CD4-positive, alpha-beta T cell (primary cell): ENCODE measurements around the gene NT5DC3. TPM values are rescaled to one million over a fixed set of nuclear protein-coding genes. Genes with fewer than 3 reads are reported as not detected.

ENCODE experiments used
- ATAC-seq: fragments of 200-7000 bp; cut with Tn5 transposase; one replicate; pipeline ENCODE4 v1.10.0; 2022; ENCODE audit warnings: mild to moderate bottlenecking; ENCODE audit not compliant: poor library complexity
- CTCF ChIA-PET: fragments of 350-600 bp; sonication (Branson Sonifier 250); formaldehyde crosslinking; loops from one replicate; lab custom pipeline; 2021; ENCODE audit warnings: antibody characterized with exemption, inconsistent platforms; lab: Charles Lee
- POLR2A ChIA-PET: fragments of 350-600 bp; sonication (Branson Sonifier 250); formaldehyde crosslinking; loops from one replicate; lab custom pipeline; 2021; ENCODE audit warnings: antibody characterized with exemption, inconsistent platforms; lab: Charles Lee
- DNase-seq, 14 experiments: peaks; one replicate each; pipeline ENCODE4 v3.0.0-alpha.2; 2013 to 2020; ENCODE audit warnings: mixed read lengths in 2 of 14
- H3K27ac ChIP-seq, 2 donors: one replicate each; pipeline versions ENCODE4 v1.5.1 to v1.7.0; 2013; ENCODE audit warnings: low read length in 2 of 2, low read depth in 1 of 2, mild to moderate bottlenecking in 1 of 2
- H3K27me3 ChIP-seq, 2 experiments: 1 replicate in 1 of 2; 2 replicates in 1 of 2; pipeline versions ENCODE4 v1.6.1 to v1.7.0; 2013; ENCODE audit warnings: low read length in 2 of 2, control low read depth in 1 of 2, mild to moderate bottlenecking in 1 of 2, moderate library complexity in 1 of 2; ENCODE audit not compliant: insufficient read depth in 2 of 2, control insufficient read depth in 1 of 2
- H3K36me3 ChIP-seq: one replicate; pipeline ENCODE4 v1.6.1; 2013; ENCODE audit warnings: low read length, control low read depth; ENCODE audit not compliant: insufficient read depth
- H3K4me1 ChIP-seq: one replicate; pipeline ENCODE4 v1.6.1; 2013; ENCODE audit warnings: low read length, control low read depth; ENCODE audit not compliant: insufficient read depth
- H3K4me3 ChIP-seq: one replicate; pipeline ENCODE4 v1.5.1; 2013; ENCODE audit warnings: mild to moderate bottlenecking, low read length, moderate library complexity
- H3K9me3 ChIP-seq, 2 experiments: 1 replicate in 1 of 2; 2 replicates in 1 of 2; pipeline versions ENCODE4 v1.6.1 to v1.7.0; 2013; ENCODE audit warnings: low read length in 2 of 2, mild to moderate bottlenecking in 2 of 2, control low read depth in 1 of 2, moderate library complexity in 1 of 2; ENCODE audit not compliant: control insufficient read depth in 1 of 2, insufficient read depth in 1 of 2
- H3K27ac Mint-ChIP-seq: one replicate; pipeline ENCODE4 v1.8.0; 2020; ENCODE audit warnings: mixed read lengths
- H3K27me3 Mint-ChIP-seq: one replicate; pipeline ENCODE4 v1.8.0; 2021; ENCODE audit warnings: mixed read lengths
- H3K36me3 Mint-ChIP-seq: one replicate; pipeline ENCODE4 v1.8.0; 2021; ENCODE audit warnings: low read depth, mixed read lengths
- H3K4me1 Mint-ChIP-seq: one replicate; pipeline ENCODE4 v1.8.0; 2021; ENCODE audit warnings: low read depth, mixed read lengths
- H3K4me3 Mint-ChIP-seq: one replicate; pipeline ENCODE4 v1.8.0; 2020; ENCODE audit warnings: mild to moderate bottlenecking, mixed read lengths
- H3K9me3 Mint-ChIP-seq: one replicate; pipeline ENCODE4 v1.8.0; 2020; ENCODE audit warnings: mixed read lengths
- intact Hi-C, 2 experiments: fragments of 100-400 bp; cut with DNase I in 1 of 2; cut with micrococcal nuclease in 1 of 2; formaldehyde crosslinking; loops; one replicate each; pipeline versions ENCODE4 v1.15.1 to v1.9.0; 2023 to 2025; cut with DNase I, micrococcal nuclease
- total RNA-seq, 174 experiments: library from RNA in 2 of 174; stranded (reverse) in 2 of 174; gene quantifications; one replicate each; pipeline ENCODE4 v1.2.3 and lab custom pipeline; 2021 to 2026
- TF ChIP-seq, protein P1 (sequence below): fragments of 200-600 bp; IDR thresholded peaks from one replicate; pipeline ENCODE4 v1.8.0; 2022; ENCODE audit warnings: antibody characterized with exemption, mild to moderate bottlenecking

The NT5DC3 gene
- total RNA-seq, 2 experiments from 2014 or later, result 3.5 to 4.0 TPM

DNA sequence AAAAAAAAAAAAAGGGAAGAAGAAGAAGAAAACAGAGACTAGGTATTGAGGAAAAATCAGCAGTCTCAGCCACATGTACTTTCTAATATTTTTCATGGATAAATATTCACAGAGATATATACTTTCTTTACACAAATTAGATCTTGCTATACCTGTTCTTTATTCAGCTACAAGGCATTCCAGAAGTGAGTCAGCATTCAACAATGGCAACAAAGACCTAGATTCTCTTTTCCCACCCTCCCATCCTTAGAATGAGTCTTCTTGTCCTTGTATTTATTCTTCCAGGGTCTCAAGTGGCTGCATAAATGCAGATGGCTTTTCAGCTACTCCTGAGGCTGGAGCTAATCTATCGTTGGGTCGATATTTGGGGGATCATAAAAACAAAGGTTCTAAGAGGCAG lies 93.0 kb downstream of the NT5DC3 start:
- H3K4me3 Mint-ChIP-seq, result no peak overlapping the region
- Histone ChIP-seq H3K4me3 (no peak overlapping the region), H3K4me1 (no peaks in the 10 kb centered on the region), H3K27ac (no peak overlapping the region), H3K27me3 (no peaks in the 10 kb centered on the region), H3K36me3 (no peaks in the 10 kb centered on the region), H3K9me3 (no peaks in the 10 kb centered on the region)
- no peak overlapping the region for H3K27ac Mint-ChIP-seq
- POLR2A ChIA-PET, result no interaction called here
- ATAC-seq (no peak), DNase-seq (no peak)
- H3K4me1 Mint-ChIP-seq, result no peaks in the 10 kb centered on the region
- no peaks in the 10 kb centered on the region for H3K36me3 Mint-ChIP-seq
- no peaks in the 10 kb centered on the region for H3K9me3 Mint-ChIP-seq
- H3K27me3 Mint-ChIP-seq, result peaks cover 4% of the 10 kb centered on the region
- TF ChIP-seq, protein P1, sequence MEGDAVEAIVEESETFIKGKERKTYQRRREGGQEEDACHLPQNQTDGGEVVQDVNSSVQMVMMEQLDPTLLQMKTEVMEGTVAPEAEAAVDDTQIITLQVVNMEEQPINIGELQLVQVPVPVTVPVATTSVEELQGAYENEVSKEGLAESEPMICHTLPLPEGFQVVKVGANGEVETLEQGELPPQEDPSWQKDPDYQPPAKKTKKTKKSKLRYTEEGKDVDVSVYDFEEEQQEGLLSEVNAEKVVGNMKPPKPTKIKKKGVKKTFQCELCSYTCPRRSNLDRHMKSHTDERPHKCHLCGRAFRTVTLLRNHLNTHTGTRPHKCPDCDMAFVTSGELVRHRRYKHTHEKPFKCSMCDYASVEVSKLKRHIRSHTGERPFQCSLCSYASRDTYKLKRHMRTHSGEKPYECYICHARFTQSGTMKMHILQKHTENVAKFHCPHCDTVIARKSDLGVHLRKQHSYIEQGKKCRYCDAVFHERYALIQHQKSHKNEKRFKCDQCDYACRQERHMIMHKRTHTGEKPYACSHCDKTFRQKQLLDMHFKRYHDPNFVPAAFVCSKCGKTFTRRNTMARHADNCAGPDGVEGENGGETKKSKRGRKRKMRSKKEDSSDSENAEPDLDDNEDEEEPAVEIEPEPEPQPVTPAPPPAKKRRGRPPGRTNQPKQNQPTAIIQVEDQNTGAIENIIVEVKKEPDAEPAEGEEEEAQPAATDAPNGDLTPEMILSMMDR, result no peak
- intact Hi-C loops, result no loop called here
- CTCF ChIA-PET, result no interaction called here

DNA sequence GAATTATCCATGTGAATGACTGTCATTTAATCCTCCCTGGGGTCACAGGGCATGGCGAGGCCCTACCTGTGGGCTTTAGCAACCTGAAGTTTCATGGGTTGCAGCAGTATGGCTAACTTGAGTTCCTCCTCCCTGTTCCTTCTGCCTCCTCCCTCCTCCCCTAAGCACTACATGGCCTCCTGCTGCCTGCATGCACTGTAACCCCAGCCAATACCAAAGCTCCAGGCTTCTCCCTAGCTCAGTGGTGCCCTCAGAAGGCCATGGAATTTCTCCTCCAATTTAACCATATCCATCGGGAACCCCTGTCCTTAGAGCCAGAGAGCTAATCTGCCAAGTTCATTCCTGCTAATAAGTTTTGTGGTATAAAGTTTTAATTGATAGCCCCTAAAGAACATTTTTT lies 95.1 kb downstream of the NT5DC3 start:
- Mint-ChIP-seq H3K27me3 (peaks cover 12% of the 10 kb centered on the region), H3K36me3 (no peaks in the 10 kb centered on the region), H3K4me3 (no peak overlapping the region), H3K4me1 (no peaks in the 10 kb centered on the region), H3K9me3 (no peaks in the 10 kb centered on the region), H3K27ac (no peak overlapping the region)
- CTCF ChIA-PET, result no interaction called here
- Histone ChIP-seq H3K9me3 (no peaks in the 10 kb centered on the region), H3K27me3 (peaks cover 0 to 2% of the 10 kb centered on the region in 2 experiments), H3K4me3 (no peak overlapping the region), H3K4me1 (no peaks in the 10 kb centered on the region), H3K27ac (no peak overlapping the region), H3K36me3 (no peaks in the 10 kb centered on the region)
- ATAC-seq (no peak), DNase-seq (no peak)
- TF ChIP-seq, protein P1, result no peak
- POLR2A ChIA-PET, result no interaction called here
- intact Hi-C loops, result no loop called here

DNA sequence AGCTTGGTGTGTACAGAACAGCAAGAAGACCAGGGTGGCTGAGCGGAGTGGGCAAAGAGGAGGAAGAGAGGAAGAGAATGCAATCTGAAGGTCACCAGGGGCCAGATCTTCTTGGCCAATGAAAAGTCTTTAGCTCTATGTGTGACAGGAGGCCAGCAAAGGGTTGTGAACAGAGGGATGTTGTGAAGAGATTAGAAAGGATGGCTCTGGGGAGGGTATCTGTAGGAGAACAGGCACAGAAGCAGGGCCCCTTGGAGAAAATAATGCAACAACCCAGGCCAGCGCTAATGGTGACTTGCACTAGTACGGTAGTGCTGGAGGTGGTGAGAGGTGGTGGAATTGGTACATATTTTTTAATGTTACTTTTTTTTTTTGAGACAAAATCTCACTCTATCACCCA lies 97.2 kb downstream of the NT5DC3 start:
- Histone ChIP-seq H3K36me3 (no peaks in the 10 kb centered on the region), H3K27me3 (peaks cover 9 to 10% of the 10 kb centered on the region in 2 experiments), H3K9me3 (no peaks in the 10 kb centered on the region), H3K4me3 (no peak overlapping the region), H3K4me1 (no peaks in the 10 kb centered on the region), H3K27ac (no peak overlapping the region)
- Mint-ChIP-seq H3K4me3 (no peak overlapping the region), H3K27ac (no peak overlapping the region), H3K9me3 (no peaks in the 10 kb centered on the region), H3K36me3 (no peaks in the 10 kb centered on the region), H3K4me1 (no peaks in the 10 kb centered on the region), H3K27me3 (peaks cover 17% of the 10 kb centered on the region)
- intact Hi-C loops, result no loop called here
- ChIA-PET POLR2A (no interaction called here), CTCF (no interaction called here)
- TF ChIP-seq, protein P1, result no peak
- DNase-seq, result no peak
- ATAC-seq, result no peak
